OCI-LY7 (cell line): ENCODE data around the gene ZNF160.

ENCODE experiments used
- CTCF ChIP-seq: fragments of 200-600 bp; sonication (generic); conservative IDR thresholded peaks from 2 replicates; pipeline ENCODE4 v1.5.1; 2014; ENCODE audit warnings: mild to moderate bottlenecking, antibody characterized with exemption, low read length, moderate library complexity, mixed read lengths
- EZH2phosphoT487 ChIP-seq: fragments of 200-600 bp; sonication (generic); IDR thresholded peaks from 2 replicates; pipeline ENCODE4 v1.6.1; 2018; ENCODE audit warnings: low read depth, borderline replicate concordance, mild to moderate bottlenecking, mixed run types, antibody characterized with exemption, low read length, moderate library complexity, mixed read lengths

- no peak for TF ChIP-seq CTCF
- no peak for TF ChIP-seq EZH2phosphoT487
Measured at GRCh38 chr19:53085496-53085895, 17.7 kb downstream of the ZNF160 start.
